PFSK-1 (cell line): Measurements from ENCODE around the gene DPM1.

ENCODE experiments used
- FOXP2 ChIP-seq: optimal IDR thresholded peaks from 2 replicates; pipeline ENCODE3; 2011; ENCODE audit warnings: borderline replicate concordance, control low read depth, inconsistent platforms; ENCODE audit not compliant: insufficient read depth; ENCODE audit errors: extremely low read length, extremely low read depth
- REST ChIP-seq, 2 experiments: IDR thresholded peaks; 2 replicates each; pipeline versions ENCODE4 v1.6.1 to v1.8.0; 2011 to 2012; ENCODE audit warnings: low read depth in 2 of 2, low read length in 2 of 2, control low read depth in 1 of 2, inconsistent platforms in 1 of 2, mild to moderate bottlenecking in 1 of 2, moderate library complexity in 1 of 2; ENCODE audit not compliant: insufficient read depth in 1 of 2

DNA sequence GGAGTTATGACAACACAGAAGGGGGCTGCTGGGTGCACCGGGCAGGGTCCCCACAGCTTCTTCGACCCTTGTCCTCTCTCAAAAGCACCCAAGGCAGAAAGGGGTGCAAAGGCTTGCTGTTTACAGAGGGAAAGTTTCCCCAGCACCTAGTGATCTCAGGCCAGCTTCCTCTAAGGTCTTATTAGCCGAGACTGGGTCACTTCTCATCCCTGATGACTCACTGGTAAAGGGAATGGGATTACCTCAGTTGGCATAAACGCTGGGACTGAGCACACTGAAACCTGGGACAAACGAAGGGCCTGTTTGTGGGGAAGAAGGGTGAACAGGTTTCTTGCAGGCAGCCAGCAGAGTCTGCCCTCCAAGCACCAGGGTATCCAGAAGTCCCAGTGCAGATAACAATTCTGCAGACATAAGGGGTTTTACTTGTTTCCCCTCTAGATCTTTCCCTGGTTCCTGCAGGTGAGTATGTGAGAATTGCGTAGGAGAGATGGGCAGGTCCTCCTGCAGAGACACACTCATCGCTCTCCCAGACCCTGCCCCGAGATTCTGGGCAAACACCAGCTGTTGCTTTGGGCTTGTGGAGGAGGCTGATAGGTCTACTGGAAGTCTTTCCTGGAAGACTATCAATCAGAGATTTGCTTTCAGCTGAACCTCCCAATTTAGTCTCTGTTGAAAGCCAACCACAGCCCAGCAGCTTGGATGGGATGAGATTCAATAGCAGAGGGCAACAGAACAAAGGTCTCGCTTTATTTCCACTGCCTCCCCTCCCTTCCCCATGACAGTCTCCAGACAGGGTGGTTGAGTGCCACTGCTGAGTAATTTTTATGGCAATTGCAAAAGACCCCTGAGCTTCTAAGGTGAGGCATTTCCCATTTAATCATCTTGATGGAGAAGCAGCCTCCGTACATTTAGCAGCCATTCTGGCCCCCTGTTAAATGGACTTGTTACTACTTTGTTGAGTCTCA is 38.9 kb upstream of the DPM1 start:
- TF ChIP-seq REST (IDR thresholded peaks at IDR 0.05; ENCODE audit: insufficient read depth in 1 of 2, low read depth in 2 of 2, low read length in 2 of 2): no peak
- no peak for TF ChIP-seq FOXP2
